SK-N-MC (cell line): ENCODE results near the gene CASTOR2.
"Not testable (repeated sequence)": the region's sequence is repeated elsewhere in the genome, so short reads cannot be mapped to it uniquely, and the experiment has no call there.

Source experiments
- EZH2 ChIP-seq: fragments of 200-600 bp; sonication (generic); IDR thresholded peaks from one replicate; pipeline ENCODE4 v1.6.1; 2017; ENCODE audit warnings: antibody characterized with exemption
- FOXP2 ChIP-seq: optimal IDR thresholded peaks from 2 replicates; pipeline ENCODE3; 2011; ENCODE audit warnings: mild to moderate bottlenecking, moderate library complexity; ENCODE audit not compliant: insufficient read depth; ENCODE audit errors: extremely low read length, control extremely low read depth
- POLR2AphosphoS5 ChIP-seq: IDR thresholded peaks from 2 replicates; pipeline ENCODE4 v1.6.1; 2012; ENCODE audit warnings: mild to moderate bottlenecking, low read depth, low read length, borderline replicate concordance

GRCh38 chr7:74963704-74964510 lies 598 bp upstream of the CASTOR2 start:
- TF ChIP-seq EZH2, POLR2AphosphoS5, FOXP2: not testable (repeated sequence)
